Gastrocnemius medialis (tissue), 4 donors: ENCODE data around the gene CENPN. TPM values are rescaled to one million over a fixed set of nuclear protein-coding genes. Genes with fewer than 3 reads are reported as not detected.

Experiments
- ATAC-seq, 2 donors: fragments of 150-250 bp; one replicate each; pipeline ENCODE4 v1.9.1; 2016
- DNase-seq, 2 donors: peaks; one replicate each; pipeline ENCODE4 v3.0.0-alpha.2; 2019
- H3K27ac ChIP-seq, 4 donors: fragments of 200-600 bp; sonication (generic); 1 replicate in 1 of 4; 2 replicates in 3 of 4; pipeline ENCODE4 v1.5.1; 2016 to 2018; ENCODE audit warnings: mild to moderate bottlenecking in 2 of 4, moderate library complexity in 1 of 4
- H3K27me3 ChIP-seq, 3 donors: fragments of 200-600 bp; sonication (generic) in 2 of 3; 1 replicate in 1 of 3; 2 replicates in 2 of 3; pipeline versions ENCODE4 v1.5.1 to v1.6.0; 2016 to 2019; ENCODE audit warnings: mild to moderate bottlenecking in 1 of 3, moderate library complexity in 1 of 3
- H3K36me3 ChIP-seq, 2 donors: fragments of 200-600 bp; sonication (generic) in 1 of 2; one replicate each; pipeline ENCODE4 v1.5.1; 2017 to 2018
- H3K4me1 ChIP-seq, 2 donors: fragments of 200-600 bp; sonication (generic) in 1 of 2; one replicate each; pipeline ENCODE4 v1.5.1; 2016 to 2017; ENCODE audit warnings: mild to moderate bottlenecking in 2 of 2
- H3K4me3 ChIP-seq, 4 donors: fragments of 200-600 bp; sonication (generic) in 3 of 4; 1 replicate in 1 of 4; 2 replicates in 3 of 4; pipeline ENCODE4 v1.5.1; 2016 to 2019; ENCODE audit warnings: mild to moderate bottlenecking in 2 of 4
- H3K9me3 ChIP-seq, 3 donors: fragments of 200-600 bp; sonication (generic) in 2 of 3; 1 replicate in 1 of 3; 2 replicates in 2 of 3; pipeline ENCODE4 v1.5.1; 2016 to 2019
- CTCF ChIP-seq, 5 experiments: fragments of 450-650 bp in 3 of 5; fragments of 200-600 bp in 2 of 5; sonication (generic) in 2 of 5; IDR thresholded peaks in 4 of 5; conservative IDR thresholded peaks in 1 of 5; 1 replicate in 4 of 5; 2 replicates in 1 of 5; pipeline ENCODE4 v1.5.1; 2016 to 2019; ENCODE audit warnings: antibody characterized with exemption in 5 of 5, mild to moderate bottlenecking in 3 of 5, moderate library complexity in 3 of 5
- POLR2A ChIP-seq, 2 donors: fragments of 450-650 bp; IDR thresholded peaks; one replicate each; pipeline ENCODE4 v1.6.1; 2017; ENCODE audit warnings: antibody characterized with exemption in 2 of 2, mild to moderate bottlenecking in 2 of 2, moderate library complexity in 2 of 2
- in situ Hi-C, 4 donors: fragments of 200-750 bp; cut with MboI; loops; one replicate each; pipeline versions ENCODE4 v1.15.0 to v1.8.0; 2017; ENCODE audit warnings: low sequenced_read_pairs in 4 of 4
- intact Hi-C: fragments of 100-400 bp; cut with DNase I; formaldehyde crosslinking; loops from one replicate; pipeline ENCODE4 v1.15.1; 2023; ENCODE audit warnings: low total_unique reads
- total RNA-seq, 4 donors: library from RNA; depleted of rRNA; stranded (reverse); fragments of >200 nt; gene quantifications; one replicate each; pipeline versions ENCODE4 v1.1.0 to v1.2.3, GENCODE V29; 2016

CENPN gene
- total RNA-seq, 4 donors from 2014 or later = 5.2 to 10.9 (median 7.5) TPM

- no peaks in the 10 kb centered on the region for H3K9me3 ChIP-seq
- H3K4me3 ChIP-seq = no peak overlapping the region
- in situ Hi-C loops (no loop called here), intact Hi-C loops (no loop called here)
- no peaks in the 10 kb centered on the region for H3K27me3 ChIP-seq
- no peaks in the 10 kb centered on the region for H3K4me1 ChIP-seq
- no peaks in the 10 kb centered on the region for H3K36me3 ChIP-seq
- no peak for TF ChIP-seq CTCF (IDR thresholded peaks at IDR 0.05 in 4 of 5, conservative IDR thresholded peaks at IDR 0.05 in 1 of 5)
- no peak for TF ChIP-seq POLR2A (IDR thresholded peaks at IDR 0.05)
- no peak for DNase-seq
- ATAC-seq = no peak
- no peak overlapping the region for H3K27ac ChIP-seq
Observed at GRCh38 chr16:81060576-81061306, 53.7 kb downstream of the CENPN start.

GRCh38 chr16:81061307-81061640, 54.3 kb downstream of the CENPN start:
- Histone ChIP-seq H3K27me3 (no peaks in the 10 kb centered on the region), H3K9me3 (no peaks in the 10 kb centered on the region), H3K4me3 (no peak overlapping the region), H3K4me1 (no peaks in the 10 kb centered on the region), H3K36me3 (no peaks in the 10 kb centered on the region), H3K27ac (no peak overlapping the region)
- no peak for TF ChIP-seq POLR2A (IDR thresholded peaks at IDR 0.05)
- no peak for TF ChIP-seq CTCF (IDR thresholded peaks at IDR 0.05 in 4 of 5, conservative IDR thresholded peaks at IDR 0.05 in 1 of 5)
- in situ Hi-C loops (no loop called here), intact Hi-C loops (no loop called here)
- ATAC-seq (no peak), DNase-seq (no peak)

- no peak overlapping the region for H3K27ac ChIP-seq
- TF ChIP-seq CTCF (IDR thresholded peaks at IDR 0.05 in 4 of 5, conservative IDR thresholded peaks at IDR 0.05 in 1 of 5) (no peak), POLR2A (IDR thresholded peaks at IDR 0.05) (no peak)
- H3K4me1 ChIP-seq = no peaks in the 10 kb centered on the region
- ATAC-seq = no peak
- no peaks in the 10 kb centered on the region for H3K9me3 ChIP-seq
- H3K27me3 ChIP-seq = no peaks in the 10 kb centered on the region
- H3K36me3 ChIP-seq = no peaks in the 10 kb centered on the region
- DNase-seq = no peak
- intact Hi-C loops = no loop called here
- no peak overlapping the region for H3K4me3 ChIP-seq
- in situ Hi-C loops = no loop called here
Observed at GRCh38 chr16:81061871-81062608, 55.0 kb downstream of the CENPN start.

GRCh38 chr16:81066681-81067080, 59.7 kb downstream of the CENPN start:
- Histone ChIP-seq H3K27ac (no peak overlapping the region), H3K27me3 (no peaks in the 10 kb centered on the region), H3K36me3 (no peaks in the 10 kb centered on the region), H3K4me3 (no peak overlapping the region), H3K4me1 (no peaks in the 10 kb centered on the region), H3K9me3 (no peaks in the 10 kb centered on the region)
- intact Hi-C loops (no loop called here), in situ Hi-C loops (no loop called here)
- TF ChIP-seq CTCF (IDR thresholded peaks at IDR 0.05 in 4 of 5, conservative IDR thresholded peaks at IDR 0.05 in 1 of 5) (no peak), POLR2A (IDR thresholded peaks at IDR 0.05) (no peak)
- DNase-seq = no peak
- no peak for ATAC-seq
